WI38 (cell line): ENCODE results near the gene EEPD1.

Experiments used
- H3K4me3 ChIP-seq: 2 replicates; pipeline ENCODE4 v1.5.1; 2011; ENCODE audit warnings: low read depth, mild to moderate bottlenecking, control low read depth, low read length
- CTCF ChIP-seq: IDR thresholded peaks from 2 replicates; pipeline ENCODE4 v1.5.1; 2012; ENCODE audit warnings: low read depth, mild to moderate bottlenecking, control low read depth, low read length

EEPD1 gene

GRCh38 chr7:36185092-36185491, 32.0 kb downstream of the EEPD1 start:
- TF ChIP-seq CTCF = no peak
- no peak overlapping the region for H3K4me3 ChIP-seq

GRCh38 chr7:36185756-36186155, 32.7 kb downstream of the EEPD1 start:
- TF ChIP-seq CTCF = no peak
- H3K4me3 ChIP-seq = no peak overlapping the region

- TF ChIP-seq CTCF = no peak
- H3K4me3 ChIP-seq = no peak overlapping the region
Measured at GRCh38 chr7:36186359-36187121, 33.5 kb downstream of the EEPD1 start.

GRCh38 chr7:36188266-36188665, 35.2 kb downstream of the EEPD1 start:
- TF ChIP-seq CTCF = no peak
- no peak overlapping the region for H3K4me3 ChIP-seq

- TF ChIP-seq CTCF = no peak
- no peak overlapping the region for H3K4me3 ChIP-seq
Measured at GRCh38 chr7:36188906-36189305, 35.9 kb downstream of the EEPD1 start.

- H3K4me3 ChIP-seq = no peak overlapping the region
- no peak for TF ChIP-seq CTCF
Measured at GRCh38 chr7:36190447-36191291, 37.6 kb downstream of the EEPD1 start.
